LNCaP clone FGC (cell line): ENCODE data around the gene DEPDC1B.
"Not testable (repeated sequence)": the region's sequence is repeated elsewhere in the genome, so short reads cannot be mapped to it uniquely, and the experiment has no call there.

Experiments used
- DNase-seq: peaks from one replicate; pipeline ENCODE4 v3.0.0-alpha.2; 2011; ENCODE audit warnings: low read depth
- H3K4me3 ChIP-seq: 2 replicates; pipeline ENCODE4 v1.5.1; 2011; ENCODE audit warnings: mild to moderate bottlenecking, low read depth, low read length, control low read depth
- CTCF ChIP-seq: IDR thresholded peaks from 2 replicates; pipeline ENCODE4 v1.5.1; 2012; ENCODE audit warnings: mild to moderate bottlenecking; ENCODE audit not compliant: control insufficient read depth, insufficient read depth; ENCODE audit errors: extremely low read depth

DEPDC1B gene

GRCh38 chr5:60690326-60690725 is 9.6 kb downstream of the DEPDC1B start:
- DNase-seq, result no peak
- TF ChIP-seq CTCF, result no peak
- no peak overlapping the region for H3K4me3 ChIP-seq

GRCh38 chr5:60688980-60689379 is 11.0 kb downstream of the DEPDC1B start:
- no peak overlapping the region for H3K4me3 ChIP-seq
- no peak for DNase-seq
- no peak for TF ChIP-seq CTCF

- H3K4me3 ChIP-seq, result no peak overlapping the region
- DNase-seq, result no peak
- TF ChIP-seq CTCF, result no peak
Observed at GRCh38 chr5:60687927-60688720, 11.8 kb downstream of the DEPDC1B start.

- no peak for TF ChIP-seq CTCF
- DNase-seq, result no peak
- no peak overlapping the region for H3K4me3 ChIP-seq
Observed at GRCh38 chr5:60686157-60686556, 13.8 kb downstream of the DEPDC1B start.

- no peak overlapping the region for H3K4me3 ChIP-seq
- no peak for TF ChIP-seq CTCF
- DNase-seq, result no peak
Observed at GRCh38 chr5:60685700-60686099, 14.3 kb downstream of the DEPDC1B start.

- DNase-seq, result no peak
- TF ChIP-seq CTCF, result no peak
- no peak overlapping the region for H3K4me3 ChIP-seq
Observed at GRCh38 chr5:60685028-60685427, 14.9 kb downstream of the DEPDC1B start.

- not testable (repeated sequence) for DNase-seq, H3K4me3 ChIP-seq
Observed at GRCh38 chr5:60682007-60682406, 18.0 kb downstream of the DEPDC1B start.
